GM12872 (cell line): ENCODE results near the gene TSGA10.

Experiments used
- CTCF ChIP-seq: IDR thresholded peaks from 3 replicates; pipeline ENCODE4 v1.5.1; 2011; ENCODE audit warnings: low read depth, mild to moderate bottlenecking, low read length, moderate library complexity; ENCODE audit not compliant: insufficient read depth

Gene TSGA10

DNA sequence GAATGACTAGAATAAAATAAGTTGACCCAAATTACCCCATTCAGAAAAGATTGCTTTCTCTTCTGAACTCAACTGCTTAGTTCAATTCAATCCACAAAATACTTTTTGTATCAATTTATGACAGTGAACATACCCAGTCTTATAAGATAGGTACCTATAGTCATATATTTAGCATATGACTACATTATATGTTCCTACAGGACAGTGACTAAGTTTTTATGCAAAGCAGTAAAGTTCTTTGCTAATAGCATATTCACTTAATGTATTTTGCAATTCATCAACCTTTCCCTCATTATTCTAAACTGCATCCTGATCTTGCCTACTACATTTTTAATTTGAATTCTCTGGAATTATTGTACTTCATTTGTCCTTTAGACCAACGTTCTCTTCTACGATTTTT lies 43.5 kb downstream of the TSGA10 start:
- no peak for TF ChIP-seq CTCF

GRCh38 chr2:99106913-99107312 lies 47.8 kb downstream of the TSGA10 start:
- TF ChIP-seq CTCF: no peak

- TF ChIP-seq CTCF: no peak
Measured at GRCh38 chr2:99104006-99104405, 50.7 kb downstream of the TSGA10 start.

DNA sequence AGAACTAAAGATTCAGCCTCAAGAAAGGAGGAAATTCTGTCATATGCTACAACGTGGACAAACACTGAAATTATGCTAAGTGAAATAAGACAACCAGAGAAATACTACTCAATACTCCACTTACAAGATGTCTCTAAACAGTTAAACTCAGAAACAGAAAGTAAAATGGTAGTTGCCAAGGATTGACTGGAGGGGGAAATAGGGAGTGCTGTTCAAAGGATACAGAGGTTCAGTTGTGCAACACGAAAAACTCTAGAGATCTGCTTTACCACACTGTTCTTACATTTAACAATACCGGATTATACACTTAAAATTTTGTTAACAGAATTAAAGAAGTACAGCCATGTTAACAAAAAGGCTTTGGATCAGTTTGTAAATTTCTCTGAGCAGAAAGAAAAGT lies 53.0 kb downstream of the TSGA10 start:
- TF ChIP-seq CTCF: no peak

DNA sequence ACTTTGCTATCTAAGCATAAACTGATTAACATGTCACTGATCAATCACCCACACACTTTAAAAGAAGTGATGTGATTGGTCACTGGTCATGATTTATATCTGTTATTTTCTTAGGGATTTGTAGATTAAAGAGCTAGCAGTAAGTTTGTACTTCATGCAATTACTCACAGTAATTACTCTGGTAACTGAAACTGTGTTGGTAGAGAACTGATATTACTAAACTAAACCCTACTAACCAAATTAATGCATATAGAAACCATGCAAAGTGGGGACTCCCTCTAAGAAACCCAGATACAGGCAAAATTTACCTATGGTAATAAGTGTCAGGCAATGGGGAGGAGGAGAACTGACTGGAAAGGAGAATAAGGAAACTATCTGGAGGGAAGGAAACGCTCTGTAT lies 58.0 kb downstream of the TSGA10 start:
- TF ChIP-seq CTCF: no peak

DNA sequence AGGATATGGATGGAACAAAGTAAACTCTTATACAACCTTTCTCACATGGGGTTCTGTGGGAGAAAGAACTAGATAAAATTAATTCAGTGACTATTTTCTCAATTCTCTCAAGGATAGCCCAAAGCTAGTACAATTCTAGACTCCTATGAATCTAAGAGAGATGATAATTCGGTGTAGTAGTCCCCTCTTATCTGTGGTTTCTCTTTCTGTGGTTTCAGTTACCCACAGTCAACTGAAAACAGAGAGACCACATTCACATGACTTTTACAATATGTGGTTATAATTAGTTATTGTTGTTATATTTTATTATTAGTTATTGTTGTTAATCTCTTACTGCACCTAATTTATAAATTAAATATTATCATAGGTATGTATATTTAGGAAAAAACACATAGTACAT lies 66.7 kb downstream of the TSGA10 start:
- TF ChIP-seq CTCF: no peak

GRCh38 chr2:99086385-99086784 lies 68.4 kb downstream of the TSGA10 start:
- TF ChIP-seq CTCF: no peak

DNA sequence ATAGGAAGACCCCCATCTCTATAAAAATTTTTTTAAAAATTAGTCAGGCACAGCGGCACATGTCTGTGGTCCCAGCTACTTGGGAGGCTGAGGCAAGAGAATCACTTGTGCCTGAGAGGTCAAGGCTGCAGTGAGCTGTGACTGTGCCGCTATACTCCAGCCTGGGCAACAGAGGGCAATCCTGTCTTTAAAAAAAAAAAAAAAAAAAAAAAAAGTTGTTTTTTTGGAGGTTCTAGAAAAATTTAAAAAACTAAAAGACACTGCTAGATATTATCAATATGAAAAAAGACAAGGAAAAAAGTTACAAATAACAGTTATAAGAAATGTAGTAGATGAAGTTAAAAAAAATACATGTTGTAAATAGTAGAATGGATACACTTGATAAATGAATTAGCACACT lies 69.3 kb downstream of the TSGA10 start:
- TF ChIP-seq CTCF: peak; percentile 40; the same call in 2 of the 3 replicates
